ENCODE data around the gene CACNA2D3.
"Not testable (repeated sequence)": the region's sequence is repeated elsewhere in the genome, so short reads cannot be mapped to it uniquely, and the experiment has no call there.

The CACNA2D3 gene

GRCh38 chr3:54464554-54464953, 342.2 kb downstream of the CACNA2D3 start:
- not testable (repeated sequence) for DNase-seq (ENCODE audit: low read depth in 2 of 2)

GRCh38 chr3:54476891-54477290, 354.5 kb downstream of the CACNA2D3 start:
- no peak for DNase-seq (ENCODE audit: low read depth in 2 of 2)

- no peak for DNase-seq (ENCODE audit: low read depth in 2 of 2)
These were observed 359.4 kb downstream of the CACNA2D3 start for GRCh38 chr3:54481606-54482365.

- DNase-seq (ENCODE audit: low read depth in 2 of 2) = no peak
These were observed 362.0 kb downstream of the CACNA2D3 start for GRCh38 chr3:54484334-54484733.

- no peak for DNase-seq (ENCODE audit: low read depth in 2 of 2)
These were observed 364.0 kb downstream of the CACNA2D3 start for GRCh38 chr3:54486317-54486716.

- DNase-seq (ENCODE audit: low read depth in 2 of 2) = no peak
These were observed 365.9 kb downstream of the CACNA2D3 start for GRCh38 chr3:54488297-54488696.

- no peak for DNase-seq (ENCODE audit: low read depth in 2 of 2)
These were observed 371.9 kb downstream of the CACNA2D3 start for GRCh38 chr3:54494209-54494608.

- DNase-seq (ENCODE audit: low read depth in 2 of 2) = no peak
These were observed 384.3 kb downstream of the CACNA2D3 start for GRCh38 chr3:54506603-54507002.

- no peak for DNase-seq (ENCODE audit: low read depth in 2 of 2)
These were observed 385.6 kb downstream of the CACNA2D3 start for GRCh38 chr3:54507876-54508460.

- DNase-seq (ENCODE audit: low read depth in 2 of 2) = no peak
These were observed 388.2 kb downstream of the CACNA2D3 start for GRCh38 chr3:54510506-54510905.

- no peak for DNase-seq (ENCODE audit: low read depth in 2 of 2)
These were observed 389.5 kb downstream of the CACNA2D3 start for GRCh38 chr3:54511766-54512365.

GRCh38 chr3:54514006-54514405, 391.7 kb downstream of the CACNA2D3 start:
- DNase-seq (ENCODE audit: low read depth in 2 of 2) = no peak

- DNase-seq (ENCODE audit: low read depth in 2 of 2) = no peak
These were observed 392.1 kb downstream of the CACNA2D3 start for GRCh38 chr3:54514416-54514815.

GRCh38 chr3:54515441-54516213, 393.3 kb downstream of the CACNA2D3 start:
- DNase-seq (ENCODE audit: low read depth in 2 of 2) = no peak

- DNase-seq (ENCODE audit: low read depth in 2 of 2) = no peak
These were observed 395.1 kb downstream of the CACNA2D3 start for GRCh38 chr3:54517424-54517823.

- DNase-seq (ENCODE audit: low read depth in 2 of 2) = no peak
These were observed 395.8 kb downstream of the CACNA2D3 start for GRCh38 chr3:54518011-54518675.

- DNase-seq (ENCODE audit: low read depth in 2 of 2) = no peak
These were observed 397.1 kb downstream of the CACNA2D3 start for GRCh38 chr3:54519493-54519892.

GRCh38 chr3:54520060-54520459, 397.7 kb downstream of the CACNA2D3 start:
- no peak for DNase-seq (ENCODE audit: low read depth in 2 of 2)

- DNase-seq (ENCODE audit: low read depth in 2 of 2) = no peak
These were observed 405.2 kb downstream of the CACNA2D3 start for GRCh38 chr3:54527521-54527920.

- no peak for DNase-seq (ENCODE audit: low read depth in 2 of 2)
These were observed 405.6 kb downstream of the CACNA2D3 start for GRCh38 chr3:54527953-54528352.

- DNase-seq (ENCODE audit: low read depth in 2 of 2) = no peak
These were observed 406.3 kb downstream of the CACNA2D3 start for GRCh38 chr3:54528668-54529067.

- DNase-seq (ENCODE audit: low read depth in 2 of 2) = no peak
These were observed 407.7 kb downstream of the CACNA2D3 start for GRCh38 chr3:54530091-54530490.
